GM18868 (cell line): ENCODE measurements around the gene KIRREL3.

Source experiments
- ATAC-seq: cut with Tn5 transposase; IDR thresholded peaks from one replicate; pipeline ENCODE4 v1.9.1; 2021; ENCODE audit warnings: mild to moderate bottlenecking, moderate library complexity; ENCODE audit not compliant: unreplicated experiment

KIRREL3 gene

DNA sequence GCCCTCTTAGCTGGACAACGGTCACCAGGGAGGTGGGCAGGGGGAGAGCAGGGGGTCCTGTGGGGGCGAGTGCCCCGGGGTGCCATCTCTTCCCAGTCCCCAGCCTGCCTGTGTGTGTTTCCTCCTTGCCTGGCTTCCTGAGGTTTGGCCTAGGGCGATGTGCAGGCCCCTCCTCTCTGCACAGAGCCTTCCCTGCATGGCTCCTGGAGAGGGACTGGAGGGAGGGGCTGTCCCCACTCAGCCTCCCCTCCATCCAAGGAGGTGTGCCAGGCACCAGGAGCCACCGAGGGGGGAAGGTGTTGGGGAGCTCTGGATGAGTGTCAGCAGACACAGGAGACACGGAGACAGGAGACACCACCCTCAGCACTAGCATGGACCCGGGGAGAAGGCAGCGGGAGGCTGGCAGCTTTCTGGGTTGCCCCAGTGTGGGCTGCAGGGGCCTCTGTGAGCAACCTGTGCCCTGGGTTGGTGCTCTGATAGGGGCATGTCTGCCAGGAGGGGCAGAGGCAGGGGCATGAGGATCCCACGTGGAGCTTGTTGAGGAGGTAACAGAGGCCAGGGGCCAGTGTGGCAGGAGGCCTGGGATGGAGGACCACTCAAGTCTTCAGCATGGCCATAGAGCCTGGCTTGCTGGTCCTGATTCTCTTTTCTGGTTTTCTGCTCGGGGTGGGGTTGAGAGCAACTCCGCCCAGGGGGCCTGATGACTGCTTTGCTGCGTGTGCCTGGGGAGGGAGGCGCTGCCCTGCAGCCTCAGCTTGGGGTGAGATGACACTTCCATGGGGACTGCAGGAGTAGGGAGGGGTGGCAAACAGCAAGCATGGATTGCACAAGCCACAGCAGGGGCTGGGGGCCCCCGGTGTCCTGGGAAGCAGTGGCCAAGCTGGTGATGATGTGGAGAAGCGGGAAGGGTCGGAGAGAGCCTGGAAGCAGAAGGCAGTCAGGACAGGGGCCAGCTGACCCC lies 566.3 kb downstream of the KIRREL3 start:
- no peak for ATAC-seq

DNA sequence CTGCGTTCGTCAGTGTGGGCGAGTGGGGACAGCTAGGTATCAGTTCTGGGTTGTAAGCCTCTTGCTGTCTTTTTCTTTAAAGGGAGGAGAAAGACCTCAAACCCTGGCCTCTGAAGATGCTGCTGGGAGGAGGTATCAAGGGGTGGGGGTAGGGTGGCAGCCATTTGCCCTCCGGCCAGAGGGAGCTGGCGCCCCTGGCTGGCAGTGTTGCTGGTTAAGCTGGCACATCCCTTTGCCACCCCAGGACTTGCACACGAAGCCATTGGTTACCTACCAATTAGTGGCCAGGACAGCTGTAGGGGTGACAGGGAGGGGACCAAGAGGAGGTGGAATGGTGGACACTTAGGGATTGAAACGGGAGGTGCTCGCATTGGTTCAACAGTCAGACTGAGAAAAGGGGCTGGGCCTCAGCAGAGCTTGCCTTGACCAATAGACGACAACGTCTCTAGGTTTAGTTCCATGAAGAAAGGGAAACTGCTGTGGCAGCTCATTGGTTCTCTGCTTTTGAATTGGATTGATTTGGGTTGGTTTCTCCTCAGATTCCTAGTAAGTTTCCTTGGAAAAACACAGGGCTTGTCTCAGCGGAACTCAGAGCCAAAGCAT lies 567.2 kb downstream of the KIRREL3 start:
- no peak for ATAC-seq

DNA sequence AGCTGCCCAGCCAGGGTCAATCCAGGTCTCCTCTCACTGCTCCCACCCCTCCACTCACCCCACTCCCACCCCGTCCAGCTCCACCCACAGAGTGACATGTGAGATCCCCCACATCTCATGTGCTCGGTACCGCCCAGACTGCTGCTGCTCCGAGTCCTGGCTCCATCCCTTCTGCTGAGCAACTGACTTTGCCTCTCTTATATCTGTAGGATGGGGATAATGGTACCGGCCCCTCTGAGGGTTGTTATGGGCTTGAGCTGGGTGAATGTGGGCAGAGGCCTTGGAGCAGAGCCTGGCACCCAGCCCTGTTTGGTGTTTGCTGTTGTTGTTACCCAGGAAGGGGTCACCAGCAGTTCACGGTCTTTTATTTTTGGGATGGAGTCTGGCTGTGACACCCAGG lies 568.0 kb downstream of the KIRREL3 start:
- ATAC-seq = no peak

DNA sequence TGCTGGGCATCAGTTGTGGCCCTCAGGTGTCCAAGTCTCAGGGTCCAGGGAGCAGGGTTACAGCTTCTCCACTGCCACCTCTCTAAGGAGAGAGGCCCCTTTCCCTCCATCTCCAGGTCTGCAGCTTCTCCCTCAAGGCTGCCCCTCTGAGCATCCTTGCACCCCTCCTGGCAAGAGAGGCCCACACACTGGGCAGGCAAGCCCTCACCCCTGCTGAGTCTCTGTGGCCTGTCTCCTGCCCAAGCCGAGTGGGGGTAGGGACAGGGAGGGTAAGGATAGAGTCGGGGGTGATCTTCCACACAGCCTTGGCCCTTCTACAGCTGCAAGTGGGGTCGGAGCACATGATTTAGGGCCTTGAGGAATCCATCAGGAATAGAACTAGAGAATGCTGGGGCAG lies 568.5 kb downstream of the KIRREL3 start:
- ATAC-seq = no peak

DNA sequence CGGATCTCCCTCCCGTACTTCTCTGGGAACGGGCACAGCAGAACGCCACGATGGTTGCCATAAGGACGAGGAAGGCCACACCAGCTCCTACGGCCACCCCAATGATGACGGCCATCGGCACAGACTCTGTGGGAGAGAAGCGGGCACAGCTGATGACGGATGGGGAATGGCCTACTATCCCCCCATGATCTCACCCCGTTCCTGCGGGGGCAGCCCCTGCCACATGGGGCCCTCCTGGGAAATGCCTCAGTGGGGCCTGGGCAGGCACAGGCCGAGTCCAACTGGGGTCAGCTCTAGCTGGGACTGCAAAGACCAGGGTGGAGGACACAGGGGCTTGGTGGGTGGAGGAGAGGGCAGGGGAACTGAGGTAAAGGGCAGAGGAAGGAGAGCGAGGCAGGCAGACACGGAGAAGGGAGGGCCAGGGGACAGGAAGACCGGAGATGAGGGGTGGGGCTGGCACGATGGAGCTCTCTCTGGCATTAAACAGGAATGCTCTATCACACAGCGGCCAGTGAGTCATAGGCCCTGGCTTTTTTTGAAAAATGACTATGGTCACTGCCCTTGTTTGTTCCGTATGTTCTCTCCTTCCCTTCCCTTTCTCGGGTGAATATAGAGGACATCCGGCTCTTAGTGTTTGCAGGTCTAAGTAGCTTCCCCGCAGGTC lies 569.0 kb downstream of the KIRREL3 start:
- ATAC-seq = no peak

DNA sequence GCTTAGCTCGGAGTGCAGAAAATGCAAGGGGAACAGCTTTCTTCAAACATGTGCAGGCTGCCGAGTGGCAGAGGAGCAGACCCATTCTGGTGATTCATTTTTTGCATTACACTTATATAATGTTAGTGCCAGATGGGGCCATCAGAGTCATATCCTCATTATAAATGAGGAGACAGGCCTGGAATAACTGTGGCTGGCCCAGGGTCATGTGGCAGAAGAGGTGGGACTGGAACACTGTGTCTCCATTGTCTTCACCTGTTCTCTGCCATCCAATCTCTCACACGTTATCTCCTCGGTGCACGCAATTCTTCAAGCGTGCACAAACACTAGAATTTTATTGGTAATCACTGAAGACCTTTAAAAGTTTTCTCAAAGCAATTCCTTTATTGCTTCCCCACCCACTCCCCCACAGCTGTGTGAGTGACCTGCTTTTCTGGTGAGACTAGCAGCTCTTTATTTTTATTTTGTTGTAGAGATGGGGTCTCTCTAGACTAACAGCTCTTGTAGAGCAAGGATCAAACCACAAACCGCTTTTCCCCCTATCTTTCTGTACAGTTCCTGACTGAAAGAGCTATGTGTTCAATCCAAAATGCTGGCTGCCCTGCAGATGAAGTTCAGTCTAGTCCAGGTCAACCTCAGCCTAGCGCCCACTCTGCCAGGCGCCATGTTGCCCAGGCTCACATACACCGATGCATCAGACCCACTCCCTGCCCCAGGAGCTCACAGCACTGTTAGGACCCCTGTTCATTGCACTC lies 569.8 kb downstream of the KIRREL3 start:
- no peak for ATAC-seq

DNA sequence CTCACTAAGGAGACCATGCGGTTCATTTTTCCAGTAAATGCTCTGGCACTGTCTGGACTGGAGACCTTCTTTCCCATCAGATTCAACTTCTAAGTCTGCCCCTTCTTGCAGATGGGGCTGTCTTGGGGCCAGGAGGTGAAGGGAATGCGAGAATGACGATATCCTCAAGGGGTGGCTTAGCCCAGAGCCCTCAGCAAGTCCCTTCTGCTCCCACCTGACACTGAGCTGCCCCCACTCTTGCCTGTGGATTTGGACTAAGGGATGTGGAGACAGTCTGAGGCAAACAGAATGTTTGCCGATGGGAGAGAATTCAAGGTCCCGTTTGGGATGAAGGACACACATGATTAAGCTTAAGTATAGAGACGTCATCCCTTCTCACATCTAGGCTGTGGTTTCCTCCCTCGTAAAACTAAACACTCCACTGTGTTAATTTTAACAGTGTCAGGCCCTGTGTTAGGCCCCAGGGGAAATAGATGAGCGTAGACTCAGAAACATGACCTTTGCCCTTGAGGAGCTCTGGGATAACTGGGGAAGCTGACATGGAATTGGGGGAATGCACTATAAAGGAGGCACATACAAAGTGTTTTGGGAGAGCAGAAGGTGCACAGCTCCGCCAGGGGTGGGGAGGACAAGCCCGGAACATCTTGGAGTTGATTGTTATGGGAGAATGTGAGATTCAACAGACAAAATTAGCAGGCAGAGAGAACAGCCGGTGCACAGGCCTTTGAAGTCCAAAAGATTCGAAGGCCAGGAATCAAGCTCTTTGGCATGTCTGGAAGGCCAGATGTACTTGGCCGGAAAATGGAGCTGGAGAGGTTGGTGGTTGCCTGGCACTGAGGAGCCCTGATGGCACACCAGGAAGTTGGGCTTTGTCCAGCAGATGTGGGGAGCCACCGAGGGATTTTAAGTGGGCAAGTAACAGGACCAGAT lies 573.5 kb downstream of the KIRREL3 start:
- no peak for ATAC-seq

DNA sequence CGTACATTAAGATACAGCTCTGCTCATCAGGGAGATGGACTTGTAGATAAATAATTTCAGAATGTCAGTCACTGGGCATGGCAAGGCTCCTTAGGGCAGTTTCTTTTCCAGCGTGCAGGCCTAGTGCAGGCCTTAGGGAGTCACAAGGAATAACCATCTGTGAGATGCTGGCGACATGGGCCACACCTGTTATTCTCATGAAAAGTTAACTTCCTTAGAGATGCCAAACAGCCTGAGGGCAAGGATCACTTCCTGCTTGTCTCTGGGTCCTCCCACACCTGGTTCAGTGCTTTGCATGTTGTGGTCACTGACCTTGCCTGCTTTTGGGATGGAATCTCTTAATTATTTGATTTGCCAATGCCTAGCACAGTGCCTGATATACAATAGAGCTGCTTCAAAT lies 574.5 kb downstream of the KIRREL3 start:
- ATAC-seq = no peak

DNA sequence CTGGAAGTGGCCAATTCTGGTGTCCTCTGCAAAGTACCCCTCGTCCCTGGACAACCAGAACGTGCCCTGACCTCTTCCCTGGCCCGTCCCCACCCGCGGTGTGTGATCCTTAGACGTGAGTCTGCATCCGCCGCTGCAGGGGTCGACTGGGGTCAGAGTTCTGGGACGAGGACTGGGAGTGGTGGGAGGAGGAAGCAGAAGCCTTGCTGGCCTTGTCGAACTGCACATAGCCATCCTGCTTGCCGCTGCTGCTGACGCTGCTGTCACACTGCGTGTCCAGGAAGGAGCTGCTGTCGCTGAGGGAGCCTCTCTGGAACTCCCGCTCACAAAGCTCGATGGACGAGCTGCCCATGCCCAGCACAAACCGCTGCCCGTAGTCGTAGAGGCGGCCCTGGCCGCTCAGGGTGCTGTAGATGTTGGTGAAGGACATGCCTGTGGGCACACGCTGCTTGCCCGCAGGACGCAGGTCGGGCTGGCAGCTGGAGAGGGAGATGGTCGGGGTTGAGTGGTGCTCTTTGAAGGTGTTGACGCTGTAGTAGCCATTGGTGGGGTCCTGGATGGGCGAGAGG lies 576.0 kb downstream of the KIRREL3 start:
- no peak for ATAC-seq

DNA sequence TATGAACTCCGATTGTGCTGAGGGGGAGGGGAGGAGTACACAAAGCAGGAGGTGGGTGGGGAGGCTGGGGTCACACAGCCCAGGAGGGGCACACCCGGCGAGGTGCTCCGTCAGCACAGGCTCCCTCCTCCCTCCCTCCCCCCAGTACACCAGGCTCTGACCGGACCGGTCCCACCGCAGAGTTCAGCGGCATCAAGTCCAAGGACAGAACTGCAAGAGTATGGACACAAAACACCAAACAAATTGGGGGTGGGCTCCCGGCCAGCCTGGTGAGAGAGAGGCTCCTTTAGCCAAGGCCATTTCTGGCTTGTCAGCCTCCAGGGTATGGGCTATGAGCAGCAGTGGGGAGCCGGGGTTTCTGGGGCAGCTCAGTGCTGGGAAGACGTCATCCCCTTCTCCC lies 576.8 kb downstream of the KIRREL3 start:
- ATAC-seq = no peak

DNA sequence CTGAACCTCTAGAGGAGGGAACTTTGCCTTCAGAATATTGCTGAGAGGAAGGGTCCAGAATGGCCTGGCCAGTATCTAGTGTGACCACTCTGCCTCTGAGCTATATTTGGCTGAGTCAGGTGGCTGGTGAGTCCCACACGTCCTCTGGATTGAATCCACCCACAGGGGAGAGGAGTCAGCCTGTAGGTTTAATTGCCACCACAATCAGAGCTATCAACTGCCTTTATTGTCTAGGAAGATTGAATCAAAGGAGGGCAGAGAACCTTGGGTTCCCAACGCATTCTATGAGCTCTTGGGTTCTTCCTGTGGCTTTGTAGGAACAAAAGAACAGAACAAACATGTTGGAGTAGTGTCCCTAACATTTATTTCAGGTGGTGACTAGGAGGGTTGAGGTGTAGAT lies 577.4 kb downstream of the KIRREL3 start:
- ATAC-seq = no peak

DNA sequence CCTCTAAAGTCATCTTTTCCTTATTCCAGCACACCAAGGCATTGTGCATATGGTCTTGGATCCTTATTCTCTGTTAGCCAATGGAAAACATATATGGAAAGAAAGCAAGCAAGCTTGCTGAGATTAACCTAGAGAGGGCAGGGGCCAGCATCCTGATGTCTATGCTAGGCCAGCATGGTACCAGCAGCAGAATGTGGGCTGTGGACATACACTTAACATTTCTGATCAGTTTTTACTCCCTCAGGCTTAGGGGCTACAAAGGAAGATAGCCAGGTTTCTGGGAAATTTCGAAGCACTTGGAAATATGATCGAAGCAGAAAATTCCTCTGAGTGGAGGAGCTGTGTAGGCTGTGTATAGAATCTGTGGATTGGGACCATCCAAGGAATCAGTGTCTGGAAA lies 578.1 kb downstream of the KIRREL3 start:
- ATAC-seq = no peak

DNA sequence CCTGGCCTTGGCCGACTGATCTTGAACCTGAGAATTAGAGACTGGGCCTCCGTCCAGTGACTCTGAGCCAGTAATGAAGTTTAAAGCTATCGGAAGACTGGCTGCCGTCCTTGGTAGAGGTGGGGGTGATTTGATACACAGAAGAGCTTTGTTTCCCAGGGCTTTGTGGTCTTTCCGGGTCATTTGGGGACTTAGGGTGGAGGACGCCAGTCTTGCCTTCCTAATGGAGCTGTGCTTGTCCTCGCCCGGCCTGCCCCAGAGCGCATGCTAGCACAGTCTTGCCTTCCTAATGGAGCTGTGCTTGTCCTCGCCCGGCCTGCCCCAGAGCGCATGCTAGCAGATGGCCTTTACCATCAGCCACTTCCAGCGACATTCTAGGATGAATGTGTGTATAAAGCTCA lies 579.3 kb downstream of the KIRREL3 start:
- no peak for ATAC-seq

DNA sequence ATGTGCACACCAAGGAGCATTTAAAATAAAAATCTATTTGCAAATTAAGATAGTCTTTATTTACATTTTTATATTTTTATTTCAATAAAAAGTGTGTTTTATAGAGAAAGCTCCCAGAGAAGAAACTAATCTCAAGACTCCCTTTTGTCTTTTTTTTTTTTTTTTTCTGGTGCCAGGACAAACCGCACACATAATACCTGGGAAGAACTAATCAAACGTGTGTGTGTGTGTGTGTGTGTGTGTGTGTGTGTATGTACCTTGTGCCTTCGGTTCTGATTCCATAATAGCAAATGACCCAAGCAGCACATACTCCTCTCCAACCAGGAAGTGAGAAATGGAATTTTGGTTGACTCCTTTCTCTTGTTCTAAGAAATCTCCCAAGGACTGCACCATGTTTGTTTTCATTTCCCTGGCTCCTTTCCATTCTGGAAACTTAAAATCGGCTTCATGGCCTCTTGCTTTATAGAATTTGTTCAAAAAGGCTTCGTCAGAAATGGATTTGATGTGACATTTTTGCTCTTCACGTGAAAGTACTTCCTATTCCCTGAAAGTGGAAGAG lies 579.8 kb downstream of the KIRREL3 start:
- ATAC-seq = no peak

DNA sequence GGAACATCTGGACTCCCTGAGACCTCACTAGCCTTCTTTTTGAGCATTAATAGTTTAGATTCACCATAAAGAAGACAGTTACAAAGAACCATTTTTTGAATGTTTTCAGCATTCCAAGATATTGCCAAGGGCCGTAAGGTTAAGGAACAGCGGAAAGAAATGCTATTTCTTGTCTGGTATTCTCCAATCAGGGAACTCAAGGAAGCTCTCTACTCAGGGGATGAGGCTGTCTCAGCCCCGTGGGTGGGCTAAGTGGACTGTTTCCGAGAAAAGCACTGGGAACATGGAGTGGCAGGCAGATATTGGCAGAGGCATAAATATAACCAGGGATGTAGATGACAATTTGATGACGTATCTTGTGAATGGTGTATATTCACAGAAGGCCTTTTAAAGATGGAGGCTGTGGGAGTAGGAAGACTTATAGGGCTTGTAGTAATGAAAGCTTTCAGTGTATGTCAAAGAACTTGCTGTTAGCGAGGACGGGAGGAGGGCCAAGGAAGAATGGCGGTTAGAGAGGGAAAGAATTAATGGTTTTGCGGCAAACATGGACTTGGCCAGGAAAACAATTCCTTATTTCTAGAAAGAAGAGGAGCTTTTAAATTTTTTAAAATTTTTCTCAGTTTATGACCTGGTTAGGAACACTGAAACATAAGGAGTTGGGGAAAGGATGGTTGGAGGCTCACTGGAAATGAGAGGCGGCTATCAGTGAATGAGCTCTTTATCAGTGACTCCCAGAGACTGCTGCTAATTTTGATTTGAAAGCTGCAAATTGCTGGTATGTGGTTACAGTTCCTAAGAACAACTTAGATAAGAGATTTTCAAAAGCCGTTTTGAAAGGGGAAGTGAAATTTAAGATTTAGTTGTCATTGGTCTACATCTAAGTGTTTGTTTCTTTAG lies 580.5 kb downstream of the KIRREL3 start:
- peak; percentile 87 for ATAC-seq

DNA sequence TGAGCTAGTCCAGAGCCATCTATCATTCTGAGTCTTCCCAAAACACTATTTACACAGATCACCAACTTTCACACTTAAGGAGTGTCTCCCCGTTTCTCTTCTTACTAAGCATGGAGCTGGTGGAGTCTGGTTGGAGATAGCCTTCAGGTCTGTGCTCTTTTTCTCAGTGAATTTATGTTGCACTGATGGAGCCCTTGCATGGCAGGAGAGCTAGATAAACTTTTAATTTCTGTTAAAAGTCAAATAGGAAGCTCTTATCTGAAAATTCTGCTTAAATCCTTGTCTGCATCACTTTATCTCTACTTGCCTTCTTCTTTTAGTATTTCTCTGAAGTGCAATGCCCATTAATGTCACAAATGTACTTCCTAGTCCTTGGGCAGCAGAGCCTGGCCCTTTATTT lies 581.7 kb downstream of the KIRREL3 start:
- ATAC-seq = no peak

DNA sequence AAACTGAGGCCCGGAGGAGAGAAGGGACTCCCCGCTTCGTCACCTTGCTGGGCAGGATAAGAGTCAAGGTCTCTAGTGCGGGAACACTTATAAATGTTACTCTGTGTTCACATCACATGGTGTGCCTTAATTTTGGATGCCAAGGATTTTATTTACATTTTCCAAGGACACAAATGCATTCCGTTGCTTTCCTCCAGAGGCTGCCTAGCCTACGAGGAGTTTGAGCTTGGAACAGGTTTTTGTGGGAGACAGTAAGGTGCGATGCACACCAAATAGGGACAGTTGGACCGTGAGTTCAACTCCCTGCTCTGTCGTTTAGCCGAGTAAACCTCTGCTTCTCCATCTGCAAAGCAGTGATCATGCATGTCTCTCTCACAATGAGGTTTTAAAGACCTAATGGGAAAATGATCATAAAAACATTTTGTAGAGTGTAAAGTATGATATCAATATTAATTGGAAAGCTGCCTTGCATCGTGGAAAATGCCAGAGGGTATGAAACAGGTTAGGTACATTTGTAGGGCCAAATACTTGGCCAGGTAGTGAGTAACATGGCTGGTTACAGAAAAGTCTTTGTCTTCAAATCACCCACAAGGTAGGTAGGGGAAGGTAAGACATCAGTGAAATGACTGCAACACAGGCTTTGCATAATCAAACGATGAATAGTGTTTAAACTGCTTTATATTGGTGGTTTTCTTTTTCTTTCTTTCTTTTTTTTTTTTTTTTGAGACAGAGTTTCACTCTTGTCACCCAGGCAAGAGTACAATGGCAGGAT lies 583.3 kb downstream of the KIRREL3 start:
- ATAC-seq = no peak
